NCI-H446 (cell line): ENCODE data around the gene HSPA4L.

Experiments used
- DNase-seq, 2 experiments: peaks; one replicate each; lab custom pipeline; 2025; lab: John Stamatoyannopoulos, UW

HSPA4L gene

GRCh38 chr4:127783955-127784770 is 2.0 kb downstream of the HSPA4L start:
- no peak for DNase-seq

GRCh38 chr4:127788517-127788916 is 6.4 kb downstream of the HSPA4L start:
- no peak for DNase-seq

- no peak for DNase-seq
These were observed 9.3 kb downstream of the HSPA4L start for GRCh38 chr4:127791391-127791790.

- no peak for DNase-seq
These were observed 11.4 kb downstream of the HSPA4L start for GRCh38 chr4:127793528-127793927.

- no peak for DNase-seq
These were observed 17.6 kb downstream of the HSPA4L start for GRCh38 chr4:127799711-127800110.

GRCh38 chr4:127809173-127809800 is 27.2 kb downstream of the HSPA4L start:
- DNase-seq: no peak

GRCh38 chr4:127810551-127810950 is 28.4 kb downstream of the HSPA4L start:
- no peak for DNase-seq

- no peak for DNase-seq
These were observed 40.3 kb downstream of the HSPA4L start for GRCh38 chr4:127822430-127822829.

- no peak for DNase-seq
These were observed 46.0 kb downstream of the HSPA4L start for GRCh38 chr4:127828121-127828520.

- no peak for DNase-seq
These were observed 46.9 kb downstream of the HSPA4L start for GRCh38 chr4:127829014-127829413.

- DNase-seq: no peak
These were observed 50.5 kb downstream of the HSPA4L start for GRCh38 chr4:127832585-127832984.

- no peak for DNase-seq
These were observed 61.8 kb downstream of the HSPA4L start for GRCh38 chr4:127843704-127844600.

GRCh38 chr4:127844601-127845116 is 62.5 kb downstream of the HSPA4L start:
- no peak for DNase-seq

GRCh38 chr4:127846061-127846460 is 63.9 kb downstream of the HSPA4L start:
- DNase-seq: no peak

- no peak for DNase-seq
These were observed 64.6 kb downstream of the HSPA4L start for GRCh38 chr4:127846765-127847164.

- no peak for DNase-seq
These were observed 67.5 kb downstream of the HSPA4L start for GRCh38 chr4:127849505-127850234.

GRCh38 chr4:127852661-127853060 is 70.5 kb downstream of the HSPA4L start:
- no peak for DNase-seq

GRCh38 chr4:127856196-127856812 is 74.2 kb downstream of the HSPA4L start:
- no peak for DNase-seq

- DNase-seq: no peak
These were observed 74.8 kb downstream of the HSPA4L start for GRCh38 chr4:127856813-127857447.

GRCh38 chr4:127857641-127858040 is 75.5 kb downstream of the HSPA4L start:
- DNase-seq: no peak

- DNase-seq: no peak
These were observed 86.1 kb downstream of the HSPA4L start for GRCh38 chr4:127868196-127868595.
